ENCODE data around the gene RAD17.

- no peak for TF ChIP-seq CTCF (IDR thresholded peaks at IDR 0.05)
- TF ChIP-seq POLR2A (IDR thresholded peaks at IDR 0.05) = no peak
These were observed 92.6 kb downstream of the RAD17 start for GRCh38 chr5:69462170-69462569.

All from esophagus squamous epithelium (tissue), 4 donors.